Stimulated activated CD8-positive, alpha-beta memory T cell treated with anti-CD3 and anti-CD28 coated beads, Interleukin-15, amount 100 ng/mL, for 48 hours (primary cell): ENCODE data around the gene DRC1.

Source experiments
- DNase-seq, 2 donors: peaks; one replicate each; pipeline ENCODE4 v3.0.0-alpha.2; 2020; ENCODE audit warnings: low read depth in 2 of 2

Gene DRC1

GRCh38 chr2:26448651-26449050, 46.9 kb downstream of the DRC1 start:
- no peak for DNase-seq

DNA sequence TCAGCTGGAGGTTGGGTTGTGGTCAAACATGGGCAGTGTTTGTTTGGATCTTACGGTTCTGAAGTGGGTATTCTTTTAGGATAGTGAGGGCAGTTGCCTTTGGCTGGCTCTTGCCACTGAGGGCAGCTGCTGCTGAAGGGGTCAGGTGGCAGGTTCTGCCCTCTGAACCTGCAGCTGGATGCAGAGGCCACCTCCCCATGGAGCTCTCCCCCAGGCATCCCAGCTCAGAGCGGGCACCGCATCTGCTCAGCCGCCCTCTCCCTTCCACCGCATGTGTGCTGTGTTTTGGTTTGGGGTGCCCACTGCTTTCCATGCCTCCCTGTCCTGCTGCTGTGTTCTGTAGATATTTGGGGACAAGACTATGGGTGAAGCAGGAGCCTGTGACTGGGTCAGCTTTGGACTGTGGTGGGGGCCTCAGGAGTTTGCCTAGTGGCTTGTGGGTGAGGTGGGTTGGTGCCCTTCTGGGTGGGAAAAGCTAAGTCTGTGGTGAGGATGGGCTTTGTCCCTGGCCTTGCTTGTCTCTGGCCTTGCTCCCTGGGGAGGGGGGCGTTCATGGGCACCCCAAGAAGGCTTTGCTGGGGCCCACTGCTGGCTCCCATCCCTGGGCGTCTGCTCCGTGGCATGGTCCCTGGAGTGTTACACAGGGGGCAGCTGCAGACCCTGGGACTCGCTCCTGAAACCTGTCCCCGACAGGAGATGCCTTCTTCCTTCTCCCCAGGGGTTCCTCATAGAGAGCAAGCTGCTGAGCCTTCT, 47.7 kb downstream of the DRC1 start:
- no peak for DNase-seq

DNA sequence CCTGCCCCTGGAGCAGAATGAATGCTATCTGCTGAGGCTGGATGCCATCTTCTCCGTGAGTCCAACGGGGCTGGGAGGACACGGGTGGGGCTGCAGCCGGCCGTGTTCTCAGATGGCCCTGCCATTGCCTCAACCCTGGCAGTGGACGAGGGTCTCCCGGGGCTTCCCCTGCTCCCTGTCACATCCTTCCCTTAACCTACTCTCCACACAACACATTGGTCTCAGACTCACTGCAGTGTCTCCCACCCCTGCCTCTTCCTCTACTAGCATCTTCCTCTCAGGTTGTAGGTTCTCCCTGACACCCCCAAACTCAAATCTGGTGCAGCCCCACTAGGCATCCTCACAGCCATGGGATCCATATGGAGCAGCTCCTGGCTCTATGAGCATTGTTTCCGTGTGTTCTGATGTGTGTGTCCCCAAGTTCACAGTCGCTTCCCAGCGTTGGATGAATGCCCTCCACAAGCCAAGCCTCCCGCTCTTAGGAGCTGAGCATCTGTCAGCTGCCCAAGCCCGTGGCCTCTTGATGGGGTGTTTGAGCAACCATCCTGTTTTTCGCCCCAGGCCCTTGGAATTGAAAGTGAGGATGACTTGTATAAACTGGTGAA, 48.4 kb downstream of the DRC1 start:
- DNase-seq: no peak

GRCh38 chr2:26451700-26452099, 50.0 kb downstream of the DRC1 start:
- no peak for DNase-seq

GRCh38 chr2:26453421-26454329, 52.0 kb downstream of the DRC1 start:
- no peak for DNase-seq

- DNase-seq: no peak
These were observed 52.9 kb downstream of the DRC1 start for GRCh38 chr2:26454561-26455001.

DNA sequence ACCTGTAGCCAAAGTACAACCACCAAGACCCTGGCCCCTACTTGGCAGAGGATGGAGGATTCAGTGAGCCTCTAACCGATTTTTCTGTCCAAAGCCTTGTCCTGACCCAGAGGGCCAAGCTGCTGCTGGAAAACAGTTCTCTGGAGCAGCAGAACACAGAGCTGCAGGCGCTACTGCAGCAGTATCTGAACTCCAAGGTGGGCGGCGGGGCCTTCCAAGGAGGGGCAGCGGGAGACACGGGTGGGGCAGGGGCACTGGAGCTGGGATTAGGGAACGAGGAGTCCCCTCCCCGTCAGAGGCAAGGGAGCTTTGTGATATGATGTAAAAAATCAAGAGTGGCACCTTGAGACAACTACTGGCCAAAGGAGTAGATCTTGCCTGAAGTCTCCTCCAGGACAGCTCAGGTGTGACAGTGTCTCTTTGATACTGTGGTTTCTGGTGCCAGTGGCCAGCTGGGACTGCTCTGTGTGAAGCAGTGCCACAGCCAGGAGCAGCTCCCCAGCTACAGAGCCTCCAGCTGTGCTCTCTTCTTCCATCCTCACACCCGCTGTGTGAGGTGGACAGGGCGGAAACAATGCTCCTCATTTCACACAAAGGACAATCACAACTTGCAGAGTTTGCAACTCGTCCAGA, 53.4 kb downstream of the DRC1 start:
- DNase-seq: no peak

- DNase-seq: no peak
These were observed 54.1 kb downstream of the DRC1 start for GRCh38 chr2:26455670-26456439.

DNA sequence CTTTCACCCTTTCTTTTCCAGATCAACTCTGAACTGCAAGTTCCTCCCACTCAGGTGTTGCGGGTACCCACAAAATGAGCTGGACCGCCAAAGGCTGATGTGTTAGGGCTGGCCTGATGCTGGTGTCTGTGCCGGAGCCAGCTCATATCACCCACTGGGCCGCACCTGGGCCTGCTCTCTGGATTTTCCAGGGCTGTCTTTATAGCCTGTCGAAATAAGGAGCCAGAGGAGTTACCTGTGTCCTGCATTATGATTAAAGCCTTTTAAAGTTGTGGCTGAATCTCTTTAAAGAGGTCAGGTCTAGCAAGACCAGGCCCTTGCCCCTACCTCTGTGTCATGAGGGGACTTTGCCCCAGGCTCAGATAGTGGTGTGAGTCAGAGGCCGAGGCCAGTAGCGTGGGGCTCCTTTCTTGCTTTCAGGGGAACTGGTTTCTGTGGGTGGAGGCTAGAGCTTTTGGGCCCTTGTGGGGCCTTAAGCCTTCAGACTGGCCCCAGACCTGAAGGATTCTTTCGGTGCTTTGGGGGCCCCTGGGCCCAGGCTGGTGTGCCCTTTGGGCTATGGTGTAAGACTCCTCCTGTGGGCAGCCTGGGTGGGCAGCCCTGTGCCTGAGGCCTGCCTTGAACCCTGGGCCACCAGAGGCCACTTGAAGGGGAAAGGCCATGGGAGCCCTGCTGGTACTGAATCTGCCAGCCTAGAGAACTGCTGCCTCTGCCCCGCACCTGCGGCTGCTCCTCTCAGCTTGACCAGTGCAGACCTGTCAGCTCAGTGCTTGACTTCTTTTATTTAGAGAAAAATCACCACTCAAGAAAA, 54.9 kb downstream of the DRC1 start:
- DNase-seq: no peak

GRCh38 chr2:26457251-26457666, 55.5 kb downstream of the DRC1 start:
- no peak for DNase-seq

DNA sequence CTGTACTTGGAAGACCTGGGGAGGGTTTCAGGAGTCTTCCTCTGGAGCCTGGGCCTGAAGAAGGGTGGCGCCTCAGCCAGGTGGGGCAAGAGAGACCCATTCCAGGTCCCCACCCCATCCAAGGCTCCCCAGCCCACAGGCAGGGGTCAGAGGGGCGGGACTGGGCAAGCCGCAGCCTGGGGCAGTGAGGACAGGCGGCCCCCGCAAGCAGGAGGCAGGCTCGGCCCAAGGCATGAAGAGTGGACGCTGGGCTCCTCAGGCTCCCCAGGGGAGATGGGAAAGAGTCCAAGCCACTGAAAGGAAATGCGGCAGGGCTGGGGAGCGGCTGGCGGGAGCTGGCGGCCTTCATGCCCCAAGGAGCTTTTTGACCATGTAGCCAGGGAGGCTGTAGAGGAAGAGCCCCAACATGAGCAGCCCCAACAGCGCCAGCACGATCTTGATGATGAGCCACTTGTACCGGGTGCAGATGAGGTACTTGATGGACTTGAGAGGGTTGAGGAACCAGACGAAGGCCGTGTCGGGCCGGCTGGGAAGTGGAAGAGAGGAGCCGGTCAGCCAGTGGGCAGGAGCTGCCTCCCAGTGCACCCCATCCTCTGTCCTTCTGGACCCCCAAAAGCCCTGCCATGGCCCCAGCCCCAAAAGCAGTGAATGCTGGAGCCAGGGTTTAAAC, 56.1 kb downstream of the DRC1 start:
- DNase-seq: no peak

GRCh38 chr2:26458365-26459042, 56.8 kb downstream of the DRC1 start:
- no peak for DNase-seq

DNA sequence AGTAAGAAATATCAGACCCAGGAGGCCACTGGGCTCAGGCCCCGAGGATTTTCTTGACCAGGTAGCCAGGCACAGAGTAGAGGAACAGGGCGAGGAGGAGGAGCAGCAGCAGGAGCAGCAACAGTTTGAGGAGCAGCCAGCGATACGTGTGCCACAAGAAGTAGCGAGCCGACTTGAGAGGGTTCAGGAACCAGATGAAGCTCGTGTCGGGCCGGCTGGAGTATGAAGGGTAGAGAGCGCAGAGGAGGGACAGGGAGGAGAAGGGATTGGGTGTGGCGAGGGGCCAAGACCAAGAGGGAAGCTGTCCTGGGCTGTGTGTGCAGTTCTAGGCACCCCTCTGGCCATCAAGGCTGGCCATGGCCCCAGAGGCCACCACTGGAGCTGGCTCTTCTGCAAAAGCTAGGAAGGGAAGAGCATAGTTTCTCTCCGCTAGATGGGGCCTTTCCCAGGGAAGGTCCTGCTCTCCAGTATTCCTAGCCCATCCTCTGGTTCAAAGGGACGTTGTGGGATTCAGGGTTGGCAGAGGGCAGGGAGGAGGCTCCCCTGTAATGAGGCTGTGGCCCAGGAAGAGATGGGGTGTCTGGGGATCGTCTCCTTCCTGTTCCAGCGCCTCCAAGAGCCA, 58.4 kb downstream of the DRC1 start:
- no peak for DNase-seq

DNA sequence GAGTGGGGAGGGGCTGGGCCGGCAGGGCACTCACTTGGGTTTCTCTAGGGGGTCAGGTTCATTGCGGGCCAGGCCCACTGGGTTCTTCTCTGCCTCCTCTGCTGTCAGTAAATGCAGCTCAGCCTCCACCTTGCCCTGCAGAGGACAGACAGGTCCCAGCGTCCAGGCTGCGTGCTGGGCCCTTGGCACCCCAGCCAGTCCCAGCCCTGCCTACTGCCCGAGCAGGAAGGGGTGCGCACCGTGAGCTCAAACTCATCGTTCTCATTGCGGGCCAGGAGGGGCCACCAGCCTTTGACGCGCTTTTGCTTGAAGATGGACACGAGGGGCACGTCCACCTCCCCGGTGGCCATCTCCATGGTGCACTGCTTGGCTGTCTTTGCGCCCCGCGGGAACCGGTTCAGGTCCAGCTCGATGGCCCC, 58.9 kb downstream of the DRC1 start:
- DNase-seq: no peak

GRCh38 chr2:26461601-26462023, 59.9 kb downstream of the DRC1 start:
- no peak for DNase-seq

DNA sequence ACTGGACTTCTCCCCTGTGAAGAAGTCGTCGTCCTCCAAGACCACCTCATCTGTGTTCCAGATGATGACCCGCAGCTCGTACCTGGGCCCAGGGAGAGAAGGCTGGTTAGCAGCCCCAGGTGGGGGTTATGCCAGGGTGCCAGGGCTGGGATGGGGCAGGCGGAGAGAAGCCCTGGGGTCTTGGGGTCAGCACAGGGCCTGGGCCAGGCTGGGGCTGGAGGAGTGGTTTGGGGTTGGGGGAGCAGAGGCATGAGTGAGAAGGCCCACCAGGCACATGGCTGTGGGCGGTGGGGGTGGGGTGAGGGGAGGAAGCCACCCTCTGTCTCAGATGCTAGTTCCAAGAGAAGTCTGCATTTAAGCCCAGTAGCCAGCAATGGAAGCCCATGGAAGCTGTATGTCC, 60.4 kb downstream of the DRC1 start:
- no peak for DNase-seq

- DNase-seq: no peak
These were observed 61.0 kb downstream of the DRC1 start for GRCh38 chr2:26462511-26463243.
